Measurements from ENCODE around the gene POLR2J2.
"Not testable (repeated sequence)": the region's sequence is repeated elsewhere in the genome, so short reads cannot be mapped to it uniquely, and the experiment has no call there.

DNA sequence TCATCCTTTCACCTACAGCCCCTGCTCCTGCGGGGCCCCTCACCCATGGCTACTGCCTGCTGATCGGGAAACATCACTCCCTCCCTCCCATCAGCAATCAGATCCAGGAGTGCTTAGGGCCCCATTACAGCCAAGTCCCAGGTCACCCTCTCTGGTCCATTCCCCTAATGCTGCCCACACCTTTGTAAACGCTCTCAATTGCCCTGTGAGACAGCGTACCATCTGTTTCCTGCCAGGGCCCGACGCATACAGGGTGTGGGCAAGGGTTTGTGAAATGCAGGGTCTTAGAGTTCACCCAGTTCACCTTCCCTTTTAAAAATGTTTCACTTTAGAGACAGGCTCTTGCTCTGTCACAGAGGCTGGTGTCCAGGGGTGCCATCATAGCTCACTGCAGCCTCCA, 37.2 kb downstream of the POLR2J2 start:
- TF ChIP-seq POLR2A (IDR thresholded peaks at IDR 0.05) = not testable (repeated sequence)
- TF ChIP-seq, protein P1, sequence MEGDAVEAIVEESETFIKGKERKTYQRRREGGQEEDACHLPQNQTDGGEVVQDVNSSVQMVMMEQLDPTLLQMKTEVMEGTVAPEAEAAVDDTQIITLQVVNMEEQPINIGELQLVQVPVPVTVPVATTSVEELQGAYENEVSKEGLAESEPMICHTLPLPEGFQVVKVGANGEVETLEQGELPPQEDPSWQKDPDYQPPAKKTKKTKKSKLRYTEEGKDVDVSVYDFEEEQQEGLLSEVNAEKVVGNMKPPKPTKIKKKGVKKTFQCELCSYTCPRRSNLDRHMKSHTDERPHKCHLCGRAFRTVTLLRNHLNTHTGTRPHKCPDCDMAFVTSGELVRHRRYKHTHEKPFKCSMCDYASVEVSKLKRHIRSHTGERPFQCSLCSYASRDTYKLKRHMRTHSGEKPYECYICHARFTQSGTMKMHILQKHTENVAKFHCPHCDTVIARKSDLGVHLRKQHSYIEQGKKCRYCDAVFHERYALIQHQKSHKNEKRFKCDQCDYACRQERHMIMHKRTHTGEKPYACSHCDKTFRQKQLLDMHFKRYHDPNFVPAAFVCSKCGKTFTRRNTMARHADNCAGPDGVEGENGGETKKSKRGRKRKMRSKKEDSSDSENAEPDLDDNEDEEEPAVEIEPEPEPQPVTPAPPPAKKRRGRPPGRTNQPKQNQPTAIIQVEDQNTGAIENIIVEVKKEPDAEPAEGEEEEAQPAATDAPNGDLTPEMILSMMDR (IDR thresholded peaks at IDR 0.05) = not testable (repeated sequence)

Data from tibial nerve (tissue), 3 donors.